DMS153 treated with DMSO at 0.1 percent for 48 hours (cell line): ENCODE data around the gene NRXN2.

Experiments
- DNase-seq: peaks from one replicate; lab custom pipeline; 2025; ENCODE audit not compliant: unreplicated experiment; lab: John Stamatoyannopoulos, UW

The NRXN2 gene

GRCh38 chr11:64556721-64557250 is 166.2 kb downstream of the NRXN2 start:
- DNase-seq: no peak
